Sciatic nerve (tissue), 2 donors: Measurements from ENCODE around the gene LDB2. TPM values are rescaled to one million over a fixed set of nuclear protein-coding genes. Genes with fewer than 3 reads are reported as not detected.

Experiments used
- ATAC-seq: fragments of 200-7000 bp; cut with Tn5 transposase; one replicate; pipeline ENCODE4 v1.9.1; 2020; ENCODE audit warnings: mild to moderate bottlenecking, moderate library complexity
- DNase-seq: peaks from one replicate; pipeline ENCODE4 v3.0.0-alpha.2; 2020; ENCODE audit warnings: low spot score
- intact Hi-C: fragments of 100-400 bp; cut with DNase I; formaldehyde crosslinking; loops from one replicate; pipeline ENCODE4 v1.14.2; 2022
- total RNA-seq: library from RNA; stranded (reverse); fragmentation: NEBNext Ultra II Directional; extraction: Animal tissue kit (Norgen Biotek cat#: 25700); gene quantifications from one replicate; pipeline ENCODE4 v1.2.1, GENCODE V29; 2021
- donor health status: DM: no; HTN: no; CAD: no.
- donor health status: DM: no; HTN: no; CAD: no.

LDB2 gene
- total RNA-seq, 1 donor from 2014 or later: 104 TPM

DNA sequence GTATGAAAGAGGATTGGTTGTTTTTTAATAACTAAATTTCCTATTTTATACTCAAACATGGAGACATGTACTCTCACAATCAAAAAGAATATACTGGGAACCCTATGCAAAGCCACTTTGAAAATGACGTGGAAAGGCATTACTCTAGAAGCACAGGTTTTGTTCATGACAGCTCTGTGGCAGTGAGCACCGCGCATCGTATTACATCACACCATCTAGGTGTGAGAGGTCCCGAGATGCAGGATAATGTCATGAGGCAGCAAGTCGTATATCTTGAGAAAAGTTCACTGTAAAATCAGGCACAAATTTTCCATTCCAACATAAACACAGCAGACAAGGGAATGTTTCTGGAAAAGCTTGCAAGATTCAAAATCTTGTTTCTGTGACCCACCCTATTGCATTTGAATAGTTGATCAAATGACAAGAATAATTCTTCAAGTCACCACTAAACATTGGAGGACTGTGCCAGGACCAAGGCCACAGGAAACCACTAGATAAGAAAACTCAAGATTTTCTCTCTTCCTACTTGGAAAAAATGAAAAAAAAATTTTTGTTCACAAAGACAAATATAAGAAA is 127.6 kb downstream of the LDB2 start:
- DNase-seq (no peak), ATAC-seq (peak; percentile 38)
- intact Hi-C loops: no loop called here

GRCh38 chr4:16767861-16768260 is 130.6 kb downstream of the LDB2 start:
- DNase-seq (no peak), ATAC-seq (no peak)
- intact Hi-C loops: no loop called here

DNA sequence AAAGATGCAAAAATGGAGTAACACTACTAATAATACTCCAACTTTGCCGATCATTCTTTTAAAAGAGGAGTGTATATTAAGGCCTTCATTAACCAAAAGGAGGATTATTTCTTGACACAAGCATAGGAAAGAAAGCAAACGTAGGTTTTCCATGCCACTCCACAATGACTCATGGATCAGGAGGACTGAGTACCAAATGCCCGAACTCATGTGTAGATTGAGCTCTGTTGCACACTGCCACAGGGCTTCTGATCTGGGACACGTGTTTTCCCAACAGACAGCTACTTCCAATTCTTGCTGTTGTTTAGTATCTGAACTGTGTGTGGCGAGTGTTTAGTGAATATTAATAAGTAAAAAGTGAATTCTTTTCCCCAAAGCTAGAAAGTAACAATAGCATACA is 131.2 kb downstream of the LDB2 start:
- intact Hi-C loops: no loop called here
- ATAC-seq: no peak
- no peak for DNase-seq

GRCh38 chr4:16765546-16765945 is 132.9 kb downstream of the LDB2 start:
- DNase-seq: no peak
- ATAC-seq: no peak
- intact Hi-C loops: no loop called here

GRCh38 chr4:16764622-16765021 is 133.8 kb downstream of the LDB2 start:
- no peak for ATAC-seq
- DNase-seq: no peak
- intact Hi-C loops: no loop called here

DNA sequence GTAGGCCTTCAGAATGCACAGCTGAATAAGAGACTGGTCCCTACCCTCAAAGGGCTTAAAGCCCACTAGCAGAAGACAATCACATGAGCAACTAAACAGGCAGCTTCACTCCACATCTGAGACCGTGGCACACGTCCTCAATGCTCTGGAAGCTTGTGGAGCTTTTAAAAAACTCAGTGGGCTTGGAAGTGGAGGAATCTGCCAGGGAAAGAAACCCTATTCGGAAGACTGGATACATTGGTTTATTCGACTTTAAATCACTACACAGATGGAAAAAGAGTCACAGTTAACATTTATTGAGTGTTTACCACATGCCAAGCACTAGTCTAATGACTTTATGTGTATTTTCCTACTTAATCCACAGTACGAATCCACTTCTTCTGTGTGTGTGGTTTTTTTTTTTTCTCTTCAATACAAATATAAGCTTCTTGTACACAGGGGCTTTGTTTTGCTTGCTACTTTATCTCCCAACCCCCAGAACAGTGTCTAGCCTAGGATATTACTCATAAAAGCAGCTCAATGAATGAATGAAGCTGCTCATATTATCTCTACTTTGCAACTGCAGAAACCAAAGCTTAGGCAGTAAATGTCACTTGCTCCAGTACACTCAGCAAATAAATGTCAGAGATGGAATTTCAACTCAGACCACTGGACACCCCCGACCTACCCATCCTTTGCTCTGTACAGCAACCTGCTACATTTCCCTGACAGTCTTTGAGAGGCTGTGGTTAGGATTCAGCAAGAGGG is 137.7 kb downstream of the LDB2 start:
- ATAC-seq (peak; percentile 6), DNase-seq (no peak)
- intact Hi-C loops: no loop called here

DNA sequence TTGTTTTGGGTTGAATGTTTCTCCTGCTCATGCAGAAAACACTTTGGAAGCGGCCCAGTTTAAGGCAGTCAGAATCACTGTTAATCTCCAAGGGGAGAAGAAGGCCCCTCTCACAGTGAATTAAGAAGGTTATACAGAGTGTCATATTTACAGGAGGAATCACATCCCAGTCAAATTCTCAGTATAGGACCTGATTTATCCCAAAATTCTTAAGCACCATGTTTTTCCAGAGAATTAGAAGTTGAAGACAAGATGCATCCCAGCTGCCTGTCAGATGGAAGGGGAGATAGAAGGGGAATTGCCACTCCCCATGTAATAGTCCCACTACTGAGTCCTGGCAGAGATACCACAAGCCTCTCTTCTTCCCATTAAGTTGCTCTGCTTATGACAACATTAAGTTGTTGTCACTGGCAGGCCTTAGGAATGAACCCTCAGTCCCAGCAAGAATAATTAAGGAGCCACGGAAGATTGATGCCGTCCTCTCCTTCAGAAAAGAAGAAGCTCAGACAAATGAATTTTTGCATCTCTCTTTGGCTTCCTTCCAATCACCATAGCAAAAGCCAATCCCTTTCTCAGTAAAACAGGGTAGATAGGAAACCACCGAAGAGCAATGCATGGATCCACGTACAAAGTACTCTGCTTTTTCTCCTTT is 138.4 kb downstream of the LDB2 start:
- ATAC-seq (peak; percentile 69), DNase-seq (no peak)
- intact Hi-C loops: no loop called here

DNA sequence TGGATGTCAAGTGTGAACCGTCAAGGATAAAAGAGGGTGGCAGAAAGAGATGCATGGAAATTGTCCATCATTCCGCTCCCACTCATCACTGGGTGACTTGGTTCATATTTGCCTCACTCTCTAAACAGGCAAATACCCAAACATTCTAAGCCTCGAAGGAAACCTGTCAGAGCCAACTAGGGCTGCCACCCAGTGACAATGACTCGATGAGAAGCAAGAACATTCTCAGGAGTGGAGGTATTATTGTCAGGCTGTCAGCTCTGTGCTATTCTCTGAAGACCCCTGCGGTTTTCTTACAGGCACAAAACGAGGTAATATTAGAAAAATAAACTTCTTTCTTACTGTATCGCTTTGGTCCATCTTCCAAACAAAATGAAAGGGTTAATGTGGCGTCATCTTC is 139.6 kb downstream of the LDB2 start:
- DNase-seq: no peak
- intact Hi-C loops: no loop called here
- ATAC-seq: no peak

- no peak for DNase-seq
- ATAC-seq: no peak
- intact Hi-C loops: no loop called here
Observed at GRCh38 chr4:16758255-16758654, 140.2 kb downstream of the LDB2 start.

- no peak for DNase-seq
- intact Hi-C loops: no loop called here
- peak; percentile 28 for ATAC-seq
Observed at GRCh38 chr4:16757080-16757521, 141.3 kb downstream of the LDB2 start.

DNA sequence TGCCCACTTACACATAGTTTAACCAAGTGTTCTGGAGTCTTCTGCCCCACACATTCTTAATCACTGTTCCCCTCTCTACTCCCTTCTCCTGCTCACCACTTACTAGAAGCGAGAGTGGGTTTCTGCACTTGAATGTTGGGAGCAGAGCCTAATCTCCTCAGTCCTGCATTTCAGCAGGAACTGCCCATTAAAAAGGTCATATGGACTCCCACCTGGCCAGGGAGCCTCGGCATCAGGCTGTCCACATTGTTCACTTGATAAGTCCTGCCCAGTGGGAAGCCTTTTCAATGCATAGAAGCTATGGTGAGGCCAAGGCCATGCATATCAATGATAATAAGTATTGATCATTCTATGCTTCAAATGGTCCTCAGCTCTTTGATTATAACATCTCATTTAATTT is 144.3 kb downstream of the LDB2 start:
- intact Hi-C loops: no loop called here

GRCh38 chr4:16752150-16752549 is 146.3 kb downstream of the LDB2 start:
- ATAC-seq (no peak), DNase-seq (no peak)
- intact Hi-C loops: no loop called here

More for the DNA sequence above, 144.3 kb downstream of the LDB2 start:
- ATAC-seq: no peak
- DNase-seq: no peak

- ATAC-seq (no peak), DNase-seq (no peak)
- intact Hi-C loops: no loop called here
Observed at GRCh38 chr4:16750882-16751642, 147.4 kb downstream of the LDB2 start.

DNA sequence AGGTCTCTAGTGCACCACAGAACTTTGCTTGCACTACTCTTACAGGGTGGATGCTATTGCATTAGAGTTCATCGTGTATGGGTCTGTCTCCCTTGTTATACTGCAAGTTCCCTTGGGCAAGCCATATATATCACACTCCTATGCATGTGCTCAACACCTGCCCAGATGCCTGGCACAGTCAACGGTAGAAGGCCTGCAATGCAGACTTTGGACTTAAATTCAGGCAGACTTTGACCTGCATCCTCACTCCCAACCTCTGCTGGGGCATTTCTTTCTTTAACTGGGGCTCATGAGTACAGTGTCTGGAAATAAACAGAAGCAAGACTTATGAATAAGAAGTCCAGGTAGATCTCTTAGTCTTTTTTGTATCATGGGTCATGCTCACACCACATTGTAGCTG is 148.2 kb downstream of the LDB2 start:
- no peak for ATAC-seq
- intact Hi-C loops: no loop called here
- no peak for DNase-seq

GRCh38 chr4:16745887-16746286 is 152.6 kb downstream of the LDB2 start:
- intact Hi-C loops: no loop called here
- DNase-seq: no peak
- no peak for ATAC-seq

- intact Hi-C loops: no loop called here
- no peak for DNase-seq
- peak; percentile 94 for ATAC-seq
Observed at GRCh38 chr4:16745009-16745635, 153.3 kb downstream of the LDB2 start.

DNA sequence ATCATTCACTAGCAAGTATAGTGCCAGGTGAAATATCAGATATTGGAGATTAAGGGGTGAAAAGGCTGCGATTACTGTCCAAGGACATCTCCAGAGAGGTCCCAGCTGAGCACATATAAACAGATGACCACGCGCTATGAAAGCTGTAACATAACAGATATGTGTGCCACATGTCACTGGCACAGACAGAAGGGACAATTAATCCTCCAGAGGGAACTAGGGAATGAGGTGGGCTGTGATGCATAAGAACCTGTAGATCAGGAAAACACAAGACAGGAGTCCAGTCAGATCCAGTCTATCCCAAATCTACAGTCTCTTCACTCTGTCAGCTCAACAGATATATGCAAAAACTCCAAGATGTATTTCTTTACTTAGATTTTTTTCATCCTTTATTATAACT is 157.2 kb downstream of the LDB2 start:
- ATAC-seq (no peak), DNase-seq (no peak)
- intact Hi-C loops: no loop called here

DNA sequence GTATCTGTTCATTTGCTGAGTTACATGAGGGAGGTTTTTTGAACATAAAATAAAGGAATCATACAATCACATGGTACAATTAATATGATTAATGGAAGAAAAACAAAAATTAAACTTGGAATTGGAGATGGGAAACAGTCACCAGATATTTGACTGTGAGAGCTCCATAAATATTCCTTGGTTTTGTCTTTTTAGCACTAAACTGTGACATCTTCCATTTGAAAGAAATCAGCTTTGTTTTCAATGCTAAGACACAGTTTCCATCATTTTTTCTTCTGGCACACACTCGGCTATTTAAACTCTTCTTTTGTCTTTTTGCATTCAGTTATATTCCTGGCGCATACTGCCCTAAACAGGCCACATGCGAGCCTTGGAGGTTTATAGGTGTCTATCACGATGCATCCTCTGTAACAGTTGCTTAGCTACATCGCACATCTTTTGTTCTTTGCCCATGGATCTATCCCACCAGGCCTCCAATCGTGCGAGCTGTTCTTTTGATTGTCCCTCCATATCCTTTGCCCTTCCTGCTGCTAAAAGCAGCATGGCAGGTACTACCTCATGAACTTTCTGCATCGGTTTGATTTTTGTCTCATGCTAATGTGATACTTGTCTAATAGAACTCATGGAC is 158.3 kb downstream of the LDB2 start:
- intact Hi-C loops: no loop called here
- DNase-seq (no peak), ATAC-seq (no peak)

- ATAC-seq: no peak
- DNase-seq: no peak
- intact Hi-C loops: no loop called here
Observed at GRCh38 chr4:16738558-16738957, 159.9 kb downstream of the LDB2 start.
